NCI-H146 (cell line): Measurements from ENCODE around the gene LMOD3.

Experiments
- DNase-seq: peaks from one replicate; lab custom pipeline; 2025; lab: John Stamatoyannopoulos, UW

The LMOD3 gene

GRCh38 chr3:69091389-69092029 is 30.9 kb downstream of the LMOD3 start:
- no peak for DNase-seq

- DNase-seq: no peak
These were observed 32.4 kb downstream of the LMOD3 start for GRCh38 chr3:69090021-69090420.

GRCh38 chr3:69088063-69088462 is 34.3 kb downstream of the LMOD3 start:
- DNase-seq: no peak

- DNase-seq: no peak
These were observed 35.2 kb downstream of the LMOD3 start for GRCh38 chr3:69087030-69087791.

GRCh38 chr3:69085833-69086722 is 36.3 kb downstream of the LMOD3 start:
- DNase-seq: peak; percentile 49

- DNase-seq: peak; percentile 2
These were observed 37.1 kb downstream of the LMOD3 start for GRCh38 chr3:69085168-69085832.

- DNase-seq: peak; percentile 78
These were observed 37.8 kb downstream of the LMOD3 start, which contains the start of gene ARL6IP5 for GRCh38 chr3:69084326-69085167. TSS of gene ARL6IP5 (plus strand) at chr3:69084937. CDS start at chr3:69085048, 111 bp downstream.

GRCh38 chr3:69082805-69083204 is 39.6 kb downstream of the LMOD3 start:
- no peak for DNase-seq

GRCh38 chr3:69082361-69082760 is 40.0 kb downstream of the LMOD3 start:
- DNase-seq: no peak

GRCh38 chr3:69081583-69082262 is 40.7 kb downstream of the LMOD3 start:
- no peak for DNase-seq

GRCh38 chr3:69080233-69080920 is 42.0 kb downstream of the LMOD3 start, which contains the start of gene UBA3:
TSS of gene UBA3 (minus strand) at chr3:69080365. CDS start at chr3:69080353, 12 bp downstream.
- DNase-seq: peak; percentile 84

- peak; percentile 19 for DNase-seq
These were observed 42.9 kb downstream of the LMOD3 start for GRCh38 chr3:69079269-69080159.

- no peak for DNase-seq
These were observed 49.5 kb downstream of the LMOD3 start for GRCh38 chr3:69072928-69073327.

- DNase-seq: no peak
These were observed 56.3 kb downstream of the LMOD3 start for GRCh38 chr3:69066121-69066520.

- DNase-seq: no peak
These were observed 57.0 kb downstream of the LMOD3 start for GRCh38 chr3:69065318-69065964.

GRCh38 chr3:69063636-69064035 is 58.8 kb downstream of the LMOD3 start:
- DNase-seq: no peak

- no peak for DNase-seq
These were observed 62.7 kb downstream of the LMOD3 start for GRCh38 chr3:69059688-69060087.

- no peak for DNase-seq
These were observed 63.5 kb downstream of the LMOD3 start for GRCh38 chr3:69058947-69059224.
